ENCODE results near the gene ACACA. TPM values are rescaled to one million over a fixed set of nuclear protein-coding genes. Genes with fewer than 3 reads are reported as not detected.

ACACA gene
- total and polyA plus RNA-seq, 2 donors (not counting 1 experiment from before 2014, with no cell fraction given): 45.2 to 123 TPM

GRCh38 chr17:37098910-37099664 lies 307.5 kb downstream of the ACACA start:
- no peaks in the 10 kb centered on the region for H4K20me1 ChIP-seq (ENCODE audit: control insufficient read depth, extremely low read depth, insufficient read depth, low read length)
- H2AFZ ChIP-seq (ENCODE audit: low read length): no peak overlapping the region
- H3K4me3 ChIP-seq (replicated peaks in 1 of 4; ENCODE audit: control extremely low read depth in 1 of 4, insufficient read depth in 1 of 4, low read depth in 3 of 4, low read length in 4 of 4): no peak overlapping the region
- no peaks in the 10 kb centered on the region for H3K79me2 ChIP-seq (ENCODE audit: control insufficient read depth, insufficient read depth, low read length)
- no peaks in the 10 kb centered on the region for H3K27me3 ChIP-seq (ENCODE audit: control insufficient read depth, insufficient read depth, low read length)
- peaks cover 25% of the 10 kb centered on the region for H3K36me3 ChIP-seq (ENCODE audit: control insufficient read depth, insufficient read depth, low read length)
- H3K9me3 ChIP-seq (ENCODE audit: control insufficient read depth, insufficient read depth, low read depth, low read length): no peaks in the 10 kb centered on the region
- no peak overlapping the region for H3K4me2 ChIP-seq (ENCODE audit: extremely low read depth, insufficient read depth, low read length)
- H3K27ac ChIP-seq (ENCODE audit: insufficient read depth, low read length): no peak overlapping the region
- no peak for DNase-seq (ENCODE audit: low read depth in 2 of 2)
- TF ChIP-seq EZH2 (IDR thresholded peaks at IDR 0.05; ENCODE audit: low read length, missing control alignments) (no peak), CTCF (conservative IDR thresholded peaks at IDR 0.05 in 1 of 2, IDR thresholded peaks at IDR 0.05 in 1 of 2; ENCODE audit: low read depth in 1 of 2, low read length in 2 of 2) (no peak)
- no peaks in the 10 kb centered on the region for H3K4me1 ChIP-seq (ENCODE audit: control insufficient read depth, extremely low read depth, insufficient read depth, low read length)
- H3K9ac ChIP-seq (ENCODE audit: insufficient read depth, low read length): no peak overlapping the region

- TF ChIP-seq CTCF (conservative IDR thresholded peaks at IDR 0.05 in 1 of 2, IDR thresholded peaks at IDR 0.05 in 1 of 2; ENCODE audit: low read depth in 1 of 2, low read length in 2 of 2) (no peak), EZH2 (IDR thresholded peaks at IDR 0.05; ENCODE audit: low read length, missing control alignments) (no peak)
- Histone ChIP-seq H3K9me3 (ENCODE audit: control insufficient read depth, insufficient read depth, low read depth, low read length) (no peaks in the 10 kb centered on the region), H3K4me3 (replicated peaks in 1 of 4; ENCODE audit: control extremely low read depth in 1 of 4, insufficient read depth in 1 of 4, low read depth in 3 of 4, low read length in 4 of 4) (no peak overlapping the region), H3K79me2 (ENCODE audit: control insufficient read depth, insufficient read depth, low read length) (no peaks in the 10 kb centered on the region), H3K4me2 (ENCODE audit: extremely low read depth, insufficient read depth, low read length) (no peak overlapping the region), H3K9ac (ENCODE audit: insufficient read depth, low read length) (no peak overlapping the region), H2AFZ (ENCODE audit: low read length) (no peak overlapping the region), H3K36me3 (ENCODE audit: control insufficient read depth, insufficient read depth, low read length) (peaks cover 26% of the 10 kb centered on the region), H4K20me1 (ENCODE audit: control insufficient read depth, extremely low read depth, insufficient read depth, low read length) (no peaks in the 10 kb centered on the region), H3K27ac (ENCODE audit: insufficient read depth, low read length) (no peak overlapping the region), H3K27me3 (ENCODE audit: control insufficient read depth, insufficient read depth, low read length) (no peaks in the 10 kb centered on the region), H3K4me1 (ENCODE audit: control insufficient read depth, extremely low read depth, insufficient read depth, low read length) (no peaks in the 10 kb centered on the region)
- no peak for DNase-seq (ENCODE audit: low read depth in 2 of 2)
Observed at GRCh38 chr17:37098152-37098551, 308.5 kb downstream of the ACACA start.

- H3K4me1 ChIP-seq (ENCODE audit: control insufficient read depth, extremely low read depth, insufficient read depth, low read length): no peaks in the 10 kb centered on the region
- no peaks in the 10 kb centered on the region for H3K79me2 ChIP-seq (ENCODE audit: control insufficient read depth, insufficient read depth, low read length)
- H4K20me1 ChIP-seq (ENCODE audit: control insufficient read depth, extremely low read depth, insufficient read depth, low read length): no peaks in the 10 kb centered on the region
- H3K27me3 ChIP-seq (ENCODE audit: control insufficient read depth, insufficient read depth, low read length): no peaks in the 10 kb centered on the region
- H3K9me3 ChIP-seq (ENCODE audit: control insufficient read depth, insufficient read depth, low read depth, low read length): no peaks in the 10 kb centered on the region
- H2AFZ ChIP-seq (ENCODE audit: low read length): no peak overlapping the region
- peaks cover 30% of the 10 kb centered on the region for H3K36me3 ChIP-seq (ENCODE audit: control insufficient read depth, insufficient read depth, low read length)
- TF ChIP-seq EZH2 (IDR thresholded peaks at IDR 0.05; ENCODE audit: low read length, missing control alignments) (no peak), CTCF (conservative IDR thresholded peaks at IDR 0.05 in 1 of 2, IDR thresholded peaks at IDR 0.05 in 1 of 2; ENCODE audit: low read depth in 1 of 2, low read length in 2 of 2) (no peak)
- no peak overlapping the region for H3K9ac ChIP-seq (ENCODE audit: insufficient read depth, low read length)
- no peak for DNase-seq (ENCODE audit: low read depth in 2 of 2)
- H3K4me3 ChIP-seq (replicated peaks in 1 of 4; ENCODE audit: control extremely low read depth in 1 of 4, insufficient read depth in 1 of 4, low read depth in 3 of 4, low read length in 4 of 4): no peak overlapping the region
- H3K27ac ChIP-seq (ENCODE audit: insufficient read depth, low read length): no peak overlapping the region
- no peak overlapping the region for H3K4me2 ChIP-seq (ENCODE audit: extremely low read depth, insufficient read depth, low read length)
Observed at GRCh38 chr17:37097154-37097553, 309.5 kb downstream of the ACACA start.

All from fibroblast of lung (primary cell).